T47D (cell line): ENCODE data around the gene SYNE1.
"Not testable (repeated sequence)": the region's sequence is repeated elsewhere in the genome, so short reads cannot be mapped to it uniquely, and the experiment has no call there.

ENCODE experiments used
- DNase-seq, 2 experiments: peaks; one replicate each; pipeline versions ENCODE4 v3.0.0 to v3.0.0-alpha.2; 2011 to 2012; ENCODE audit warnings: low read depth in 1 of 2, low spot score in 1 of 2
- JUND ChIP-seq: IDR thresholded peaks from 2 replicates; pipeline ENCODE4 v1.6.1; 2012; ENCODE audit warnings: low read depth
- in situ Hi-C: cut with HindIII; loops from 2 replicates; pipeline ENCODE4 v1.10.0; 2016; ENCODE audit warnings: low sequenced_read_pairs, low pct_unique_long_range_greater_than_20kb

SYNE1 gene

DNA sequence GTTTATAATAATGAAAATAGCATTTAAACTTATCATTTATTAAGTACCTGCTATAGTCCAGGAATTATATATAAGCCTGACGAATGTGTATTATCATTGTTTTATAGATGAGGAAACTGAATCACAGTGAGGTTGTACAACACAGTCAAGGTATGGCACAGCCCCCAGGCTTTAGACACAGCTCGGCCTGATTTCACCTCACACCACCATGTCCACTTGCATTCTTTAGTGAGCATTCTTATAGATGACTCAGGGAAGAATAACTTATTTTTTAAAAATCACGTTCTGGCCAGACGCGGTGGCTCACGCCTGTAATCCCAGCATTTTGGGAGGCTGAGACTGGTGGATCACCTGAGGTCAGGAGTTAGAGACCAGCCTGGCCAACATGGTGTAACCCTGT is 289.0 kb downstream of the SYNE1 start:
- DNase-seq, result no peak
- in situ Hi-C loops, result no loop called here
- no peak for TF ChIP-seq JUND

DNA sequence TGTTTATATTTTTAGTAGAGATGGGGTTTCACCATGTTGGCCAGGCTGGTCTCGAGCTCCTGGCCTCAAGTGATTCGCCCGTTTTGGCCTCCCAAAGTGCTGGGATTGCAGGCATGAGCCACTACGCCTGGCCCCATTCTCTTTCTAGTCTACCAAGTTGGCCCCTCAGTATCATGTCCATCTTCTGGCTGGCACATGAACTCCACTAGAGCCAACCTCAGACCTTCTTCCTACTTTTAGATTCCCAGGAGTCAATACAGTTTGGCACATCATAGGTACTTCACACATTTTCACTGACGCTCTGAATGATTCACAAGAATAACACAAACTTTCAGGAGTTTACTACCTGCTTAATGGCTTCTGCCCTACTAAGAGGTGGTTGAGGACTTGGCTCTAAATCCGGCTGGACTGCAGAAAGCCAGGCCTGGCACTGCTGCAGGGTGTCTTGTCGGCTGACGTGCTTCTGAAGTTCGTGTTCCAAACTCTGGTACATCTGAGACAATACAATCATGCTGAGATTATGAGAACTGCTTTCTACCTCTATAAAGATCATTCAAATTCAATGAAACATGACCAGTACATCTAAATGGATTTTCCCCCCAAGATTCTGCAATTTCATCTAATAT is 293.3 kb downstream of the SYNE1 start:
- DNase-seq, result no peak
- TF ChIP-seq JUND, result no peak
- in situ Hi-C loops, result no loop called here

DNA sequence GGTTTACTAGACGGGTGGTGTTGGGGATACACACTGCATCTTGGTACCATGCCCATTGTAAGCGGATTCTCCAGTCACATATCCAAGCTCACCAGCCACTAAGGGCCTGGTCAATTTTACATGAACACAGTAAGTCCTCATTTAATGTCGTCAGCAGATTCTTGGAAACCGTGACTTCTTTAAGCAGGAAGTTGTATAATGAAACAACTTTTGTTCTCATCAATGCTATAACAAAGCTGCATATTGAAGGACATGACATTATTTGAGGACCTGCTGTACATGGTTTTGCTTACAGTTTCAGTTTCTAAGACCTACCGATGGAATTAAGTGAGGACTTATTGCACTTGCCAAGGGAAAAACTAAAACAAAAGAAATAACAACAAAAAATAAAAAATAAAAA is 295.6 kb downstream of the SYNE1 start:
- TF ChIP-seq JUND, result no peak
- DNase-seq, result no peak
- in situ Hi-C loops, result no loop called here

DNA sequence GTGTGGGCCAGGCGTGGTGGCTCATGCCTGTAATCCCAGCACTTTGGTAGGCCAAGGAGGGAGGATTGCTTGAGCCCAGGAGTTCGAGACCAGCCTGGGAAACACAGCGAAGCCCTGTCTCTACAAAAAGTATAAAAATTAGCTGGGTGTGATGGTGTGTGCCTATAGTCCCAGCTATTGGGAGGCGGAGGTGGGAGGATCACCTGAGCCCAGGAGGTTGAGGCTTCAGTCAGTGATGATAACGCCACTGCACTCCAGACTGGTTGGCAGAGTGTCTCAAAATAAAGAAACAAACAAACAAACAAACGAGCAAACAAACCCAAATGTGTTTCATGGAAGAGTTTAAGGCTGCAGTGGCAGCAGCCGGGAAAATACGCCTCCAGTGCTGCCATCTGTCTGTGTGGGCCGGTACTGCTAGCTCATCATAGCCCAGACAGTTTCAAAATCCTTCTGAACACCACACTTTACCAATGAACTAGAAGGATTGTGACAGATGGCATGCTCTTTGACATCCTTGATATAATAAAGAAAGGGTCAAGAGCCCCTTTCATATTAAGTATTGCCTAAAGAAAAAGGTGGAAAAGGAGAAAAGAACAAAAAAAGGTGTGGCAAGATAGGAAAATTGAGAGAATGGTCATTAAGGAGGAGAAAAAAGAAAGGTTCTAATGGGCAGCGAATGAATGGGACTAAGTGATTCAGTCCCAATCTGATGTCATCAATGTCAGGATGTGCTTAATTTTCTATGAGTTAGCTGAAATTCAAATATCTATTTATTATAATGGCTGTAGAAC is 298.6 kb downstream of the SYNE1 start:
- in situ Hi-C loops, result no loop called here
- DNase-seq, result peak in 1 of 2 experiments; percentile 46
- TF ChIP-seq JUND, result no peak

GRCh38 chr6:152334555-152334954 is 302.6 kb downstream of the SYNE1 start:
- DNase-seq, result no peak
- in situ Hi-C loops, result no loop called here
- TF ChIP-seq JUND, result no peak

DNA sequence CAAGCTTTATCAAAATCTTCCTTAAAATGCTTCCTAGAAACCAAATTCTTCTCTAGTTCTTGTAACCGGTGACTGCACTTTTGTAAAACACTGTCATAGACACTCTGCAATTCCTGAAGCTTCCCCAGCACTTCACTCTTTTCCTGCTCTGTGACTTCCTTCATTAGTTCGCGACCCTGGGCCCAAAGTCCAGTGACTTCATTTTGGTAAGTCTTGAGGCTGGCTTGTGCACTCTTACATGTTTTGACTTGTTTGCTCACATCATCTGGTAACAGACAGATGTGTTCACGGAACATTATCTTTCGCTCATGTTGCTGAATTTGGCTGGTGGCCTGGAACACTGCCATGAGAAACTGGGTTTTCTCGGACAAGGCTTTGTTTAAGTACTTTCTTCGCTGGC is 306.2 kb downstream of the SYNE1 start:
- in situ Hi-C loops, result no loop called here
- no peak for DNase-seq
- TF ChIP-seq JUND, result no peak

DNA sequence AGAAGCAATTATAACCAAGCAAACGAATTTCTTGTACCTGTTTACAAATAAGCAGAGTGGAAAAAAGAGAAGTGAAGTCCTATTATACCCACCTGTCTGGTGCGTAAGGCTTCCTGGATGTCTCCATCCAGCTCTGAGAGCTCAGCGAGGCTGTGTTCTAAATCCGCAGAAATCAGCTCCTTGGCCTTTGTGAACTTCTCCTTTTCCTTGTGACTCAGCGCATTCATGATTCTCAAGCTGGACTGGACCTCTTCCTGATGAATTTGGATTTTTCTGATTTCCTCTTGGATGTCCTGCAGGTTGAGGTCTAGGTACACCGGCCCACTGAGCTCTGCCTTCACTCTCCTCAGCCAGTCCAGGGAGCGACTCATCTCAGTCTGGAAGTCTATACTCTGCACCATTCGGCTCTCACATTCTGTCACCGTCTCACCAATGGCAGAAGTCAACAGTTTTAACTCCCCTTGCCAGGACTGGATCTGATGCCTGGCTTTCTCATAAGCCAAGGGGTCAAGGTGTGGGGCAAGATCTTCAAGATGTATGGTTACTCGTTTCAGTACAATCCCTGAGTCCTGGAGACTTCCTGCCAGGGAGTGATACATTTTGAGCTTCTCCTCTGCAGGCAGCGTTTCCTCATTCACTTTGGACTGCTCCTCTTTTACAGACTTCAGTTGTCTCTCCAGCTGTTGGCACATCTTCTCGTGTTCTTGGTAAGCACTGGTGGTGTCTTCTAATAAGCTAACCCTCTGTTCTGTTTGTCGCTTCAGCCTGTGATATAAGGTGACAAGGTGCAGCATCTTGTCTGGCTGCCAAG is 307.3 kb downstream of the SYNE1 start:
- TF ChIP-seq JUND, result no peak
- no peak for DNase-seq
- in situ Hi-C loops, result no loop called here

DNA sequence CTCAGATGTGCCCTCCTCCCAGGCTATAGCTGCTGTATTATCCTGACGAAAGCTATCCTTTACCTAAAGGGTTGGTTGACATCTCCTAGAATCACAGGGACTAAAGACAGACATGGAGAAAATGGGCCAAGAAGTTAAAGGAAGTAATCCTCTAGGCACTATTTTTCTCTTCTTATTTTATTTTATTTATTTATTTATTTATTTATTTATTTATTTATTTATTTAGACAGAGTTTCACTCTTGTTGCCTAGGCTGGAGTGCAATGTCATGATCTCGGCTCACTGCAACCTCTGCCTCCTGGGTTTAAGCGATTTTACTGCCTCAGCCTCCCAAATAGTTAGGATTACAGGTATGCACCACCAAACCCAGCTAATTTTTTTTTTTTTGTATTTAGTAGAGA is 309.0 kb downstream of the SYNE1 start:
- DNase-seq, in situ Hi-C loops: not testable (repeated sequence)

GRCh38 chr6:152323376-152323775 is 313.8 kb downstream of the SYNE1 start:
- in situ Hi-C loops, result no loop called here
- no peak for DNase-seq
- no peak for TF ChIP-seq JUND

DNA sequence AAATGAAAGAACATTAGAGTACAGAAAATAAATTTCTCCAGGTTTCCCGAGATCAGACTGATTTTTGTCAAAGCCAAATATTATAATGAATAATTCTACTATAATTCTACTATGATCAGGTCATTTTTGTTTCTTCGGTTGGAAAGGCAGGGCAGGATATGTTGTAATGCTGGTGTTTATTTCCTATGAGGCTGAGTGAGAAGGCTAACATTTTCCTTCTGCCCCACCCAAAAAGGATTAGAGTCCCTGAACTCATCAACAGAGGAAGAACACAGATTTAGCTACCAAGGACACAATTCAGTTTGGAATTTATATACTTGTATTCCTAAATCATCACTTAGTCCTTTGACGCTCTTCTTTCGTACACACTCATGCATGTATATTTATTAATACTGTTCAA is 318.9 kb downstream of the SYNE1 start:
- no peak for TF ChIP-seq JUND
- in situ Hi-C loops, result no loop called here
- DNase-seq, result no peak

DNA sequence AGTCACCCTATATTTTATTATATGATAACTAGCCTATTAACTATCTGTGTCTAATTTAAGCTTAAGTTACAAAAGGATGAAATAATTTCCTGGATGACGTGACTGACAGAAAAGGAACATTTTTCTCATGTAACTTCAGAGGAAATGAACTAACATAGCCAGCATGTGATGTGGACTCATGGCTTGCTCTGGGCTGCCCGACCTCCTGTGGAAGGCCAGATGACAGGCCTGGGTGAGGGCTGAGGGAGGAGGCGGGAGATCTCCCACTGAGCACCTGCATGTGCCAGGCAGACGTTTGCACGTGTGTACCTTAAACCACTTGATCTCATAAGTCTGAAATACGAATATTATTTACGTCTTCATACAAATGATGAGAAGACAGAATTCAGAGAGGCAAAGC is 321.1 kb downstream of the SYNE1 start:
- in situ Hi-C loops, result no loop called here
- no peak for DNase-seq
- no peak for TF ChIP-seq JUND

GRCh38 chr6:152314483-152314832 is 322.7 kb downstream of the SYNE1 start:
- TF ChIP-seq JUND, result no peak
- no peak for DNase-seq
- in situ Hi-C loops, result no loop called here
